Heart left ventricle (tissue), 16 donors: ENCODE data around the gene CHRM5. TPM values are rescaled to one million over a fixed set of nuclear protein-coding genes. Genes with fewer than 3 reads are reported as not detected.
A peak's percentile ranks its signal among the peaks of the same experiment; 100 is the strongest.

ENCODE experiments used
- ATAC-seq, 4 donors: fragments of 200-7000 bp; cut with Tn5 transposase; one replicate each; pipeline ENCODE4 v1.9.1; 2020 to 2022; ENCODE audit warnings: moderate library complexity in 4 of 4, mild to moderate bottlenecking in 3 of 4, moderate number of reproducible peaks in 1 of 4
- DNase-seq, 5 donors: peaks; one replicate each; pipeline ENCODE4 v3.0.0-alpha.2; 2020
- H3K27ac ChIP-seq, 12 donors: fragments of 200-600 bp; sonication (generic) in 4 of 12; one replicate each; pipeline versions ENCODE4 v1.5.0 to v1.8.0; 2016 to 2022; ENCODE audit warnings: mild to moderate bottlenecking in 2 of 12
- H3K27me3 ChIP-seq, 9 donors: fragments of 200-600 bp; sonication (generic) in 2 of 9; one replicate each; pipeline versions ENCODE4 v1.5.1 to v1.8.0; 2016 to 2022; ENCODE audit warnings: mild to moderate bottlenecking in 3 of 9
- H3K36me3 ChIP-seq, 9 donors: fragments of 200-600 bp; sonication (generic) in 2 of 9; one replicate each; pipeline versions ENCODE4 v1.5.0 to v1.8.0; 2018 to 2022; ENCODE audit warnings: mild to moderate bottlenecking in 2 of 9
- H3K4me1 ChIP-seq, 12 donors: fragments of 200-600 bp; sonication (generic) in 4 of 12; one replicate each; pipeline versions ENCODE4 v1.5.0 to v1.8.0; 2016 to 2022; ENCODE audit warnings: mild to moderate bottlenecking in 3 of 12
- H3K4me3 ChIP-seq, 12 donors: fragments of 200-600 bp; sonication (generic) in 4 of 12; one replicate each; pipeline versions ENCODE4 v1.5.0 to v1.8.0; 2017 to 2022; ENCODE audit warnings: mild to moderate bottlenecking in 9 of 12, moderate library complexity in 4 of 12
- H3K9me3 ChIP-seq, 12 donors: fragments of 200-600 bp; sonication (generic) in 4 of 12; one replicate each; pipeline versions ENCODE4 v1.5.0 to v1.8.0; 2016 to 2022; ENCODE audit warnings: mild to moderate bottlenecking in 1 of 12
- POLR2A ChIP-seq, 2 donors: fragments of 450-650 bp; IDR thresholded peaks; one replicate each; pipeline ENCODE4 v1.6.1; 2017; ENCODE audit warnings: antibody characterized with exemption in 2 of 2, mild to moderate bottlenecking in 2 of 2, moderate library complexity in 2 of 2
- WGBS, 4 donors: extraction: QIAGEN DNeasy Blood & Tissue Kit in 2 of 4; methylation state at CpG; one replicate each; pipeline versions ENCODE4 v1.1.5 to v1.1.7; 2013 to 2018; 5-methylcytosine and 5-hydroxymethylcytosine counted together
- intact Hi-C, 10 donors: fragments of 100-400 bp; cut with DNase I; formaldehyde crosslinking; loops; one replicate each; pipeline versions ENCODE4 v1.11.1 to v1.14.2; 2022
- polyA plus RNA-seq, 2 donors: library from polyadenylated mRNA; stranded (reverse); fragments of 200-250 nt; gene quantifications; one replicate each; pipeline ENCODE4 v1.2.3, GENCODE V29; 2013
- total RNA-seq, 9 donors: library from RNA; depleted of rRNA in 2 of 9; stranded (reverse); fragments of >200 nt in 2 of 9; fragmentation: NEBNext Ultra II Directional in 3 of 9; extraction: Animal tissue kit (Norgen Biotek cat#: 25700) in 3 of 9; gene quantifications; one replicate each; pipeline versions ENCODE4 v1.1.0 to v1.2.4, GENCODE V29; 2016 to 2023
- TF ChIP-seq, protein P1 (sequence below), 12 donors: fragments of 200-600 bp; sonication (generic) in 4 of 12; IDR thresholded peaks; one replicate each; pipeline versions ENCODE4 v1.5.0 to v1.8.0; 2018 to 2022; ENCODE audit warnings: antibody characterized with exemption in 12 of 12, mild to moderate bottlenecking in 5 of 12
- donor health status: ischemic (EF 13 %, LVEDD 7.1; RV severe dilation, severe dysfunction).
- donor health status: healthy with polysubstance abuse.
- donor health status: DM: no; HTN: yes; CAD: no.
- donor health status: DM: no; HTN: no; CAD: no.
- donor health status: ischemic (EF 25% LVEDD 6.9; RV normal size, moderate dysfunction).
- donor health status: ischemic (EF 25% LVEDD 5.7; RV mildly dilated, moderate dysfunction).
- donor health status: healthy.
- donor health status: DM: yes; HTN: yes; CAD: no.
- donor health status: ischemic (EF 35%, LVEDD 5.7; RV mildly dilated, moderate dysfunction).
- donor health status: nonischemic (EF 11% LVEDD 7.7; RV severe dilation, severe dysfunction).
- donor health status: DM: yes; HTN: yes; CAD: no.
- donor health status: PGD.
- donor health status: ischemic (EF 29% LVEDD 5.4; RV normal size, mild dysfunction).
- donor health status: nonischemic (EF 23%, LVEDD 6.1; RV moderate dilation, normal function).

The CHRM5 gene
- total and polyA plus RNA-seq, 11 donors: not detected

DNA sequence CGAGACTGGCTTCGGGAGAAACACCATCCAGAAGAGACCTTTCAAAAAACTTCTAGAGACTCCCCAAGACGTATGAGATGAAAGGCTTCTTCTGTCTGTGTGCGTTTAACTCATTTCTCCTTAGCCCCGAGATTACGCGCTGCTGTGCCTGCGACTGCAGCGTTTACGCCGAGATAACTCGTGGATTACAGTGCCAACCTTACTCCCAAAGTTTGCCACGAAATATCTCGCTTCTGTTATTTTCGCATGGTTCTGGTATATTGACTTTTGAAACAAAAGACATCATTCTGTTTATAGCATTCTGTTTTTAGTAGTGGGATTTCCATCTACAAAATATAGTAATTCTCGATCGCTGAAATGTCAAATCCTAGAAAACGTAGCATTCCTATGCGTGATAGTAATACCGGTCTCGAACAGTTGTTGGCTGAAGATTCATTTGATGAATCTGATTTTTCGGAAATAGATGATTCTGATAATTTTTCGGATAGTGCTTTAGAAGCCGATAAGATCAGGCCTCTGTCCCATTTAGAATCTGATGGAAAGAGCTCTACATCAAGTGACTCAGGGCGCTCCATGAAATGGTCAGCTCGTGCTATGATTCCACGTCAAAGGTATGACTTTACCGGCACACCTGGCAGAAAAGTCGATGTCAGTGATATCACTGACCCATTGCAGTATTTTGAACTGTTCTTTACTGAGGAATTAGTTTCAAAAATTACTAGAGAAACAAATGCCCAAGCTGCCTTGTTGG is 134.1 kb downstream of the CHRM5 start:
- WGBS, 4 donors: 24 to 29% (median 26%) methylated on average over 29 of the region's 29 CpGs
- H3K4me3 ChIP-seq: peak overlapping the region; percentile 72 to 95 (median 86)
- TF ChIP-seq, protein P1, sequence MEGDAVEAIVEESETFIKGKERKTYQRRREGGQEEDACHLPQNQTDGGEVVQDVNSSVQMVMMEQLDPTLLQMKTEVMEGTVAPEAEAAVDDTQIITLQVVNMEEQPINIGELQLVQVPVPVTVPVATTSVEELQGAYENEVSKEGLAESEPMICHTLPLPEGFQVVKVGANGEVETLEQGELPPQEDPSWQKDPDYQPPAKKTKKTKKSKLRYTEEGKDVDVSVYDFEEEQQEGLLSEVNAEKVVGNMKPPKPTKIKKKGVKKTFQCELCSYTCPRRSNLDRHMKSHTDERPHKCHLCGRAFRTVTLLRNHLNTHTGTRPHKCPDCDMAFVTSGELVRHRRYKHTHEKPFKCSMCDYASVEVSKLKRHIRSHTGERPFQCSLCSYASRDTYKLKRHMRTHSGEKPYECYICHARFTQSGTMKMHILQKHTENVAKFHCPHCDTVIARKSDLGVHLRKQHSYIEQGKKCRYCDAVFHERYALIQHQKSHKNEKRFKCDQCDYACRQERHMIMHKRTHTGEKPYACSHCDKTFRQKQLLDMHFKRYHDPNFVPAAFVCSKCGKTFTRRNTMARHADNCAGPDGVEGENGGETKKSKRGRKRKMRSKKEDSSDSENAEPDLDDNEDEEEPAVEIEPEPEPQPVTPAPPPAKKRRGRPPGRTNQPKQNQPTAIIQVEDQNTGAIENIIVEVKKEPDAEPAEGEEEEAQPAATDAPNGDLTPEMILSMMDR (IDR thresholded peaks at IDR 0.05): no peak
- TF ChIP-seq POLR2A (IDR thresholded peaks at IDR 0.05): no peak
- no peaks in the 10 kb centered on the region for H3K9me3 ChIP-seq
- H3K27ac ChIP-seq: peak overlapping the region; percentile 4 to 95 (median 88)
- no peak for DNase-seq
- H3K36me3 ChIP-seq: peaks cover 0 to 4% (median 0%) of the 10 kb centered on the region in 9 donors
- intact Hi-C loops: loop anchor here in 8 of 10 donors (5.0 to 10.0 kb wide), 8 partner anchors 68 to 265 kb away; partner anchors contain the start of genes LPCAT4 (in 4 of the 8), KATNBL1 (in 2 of the 8), AVEN (in 1 of the 8) and EMC4 (in 1 of the 8)
- H3K4me1 ChIP-seq: peaks cover 6 to 34% (median 22%) of the 10 kb centered on the region in 12 donors
- H3K27me3 ChIP-seq: no peaks in the 10 kb centered on the region
- peak in 2 of 4 donors; percentile 33 to 36 for ATAC-seq

DNA sequence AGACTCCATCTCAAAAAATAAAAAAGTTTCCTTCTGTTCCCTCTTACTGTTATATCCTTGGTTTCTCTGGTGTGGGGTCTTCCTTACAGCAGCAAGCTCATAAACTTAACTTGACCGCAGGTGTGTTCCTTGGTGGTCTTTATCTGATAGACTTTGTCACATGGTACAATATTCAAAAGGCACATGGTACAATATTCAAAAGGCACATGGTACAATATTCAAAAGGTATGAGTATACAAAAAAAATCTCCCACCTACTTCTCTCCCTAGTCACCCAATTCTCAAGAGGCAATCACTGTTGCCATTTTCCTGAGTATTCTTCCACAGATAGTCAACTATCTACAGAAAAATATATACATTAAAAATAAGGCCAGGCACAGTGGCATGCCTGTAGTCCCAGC is 138.1 kb downstream of the CHRM5 start:
- H3K36me3 ChIP-seq: peaks cover 0 to 4% (median 0%) of the 10 kb centered on the region in 9 donors
- peaks cover 0 to 8% (median 4%) of the 10 kb centered on the region in 12 donors for H3K4me1 ChIP-seq
- no peak overlapping the region for H3K4me3 ChIP-seq
- intact Hi-C loops: loop anchor here in 6 of 10 donors (5.0 to 10.0 kb wide), 4 partner anchors 72 to 258 kb away; partner anchors contain the start of genes LPCAT4 (in 3 of the 6), AVEN (in 1 of the 6), KATNBL1 (in 1 of the 6) and SLC12A6 (in 1 of the 6)
- H3K9me3 ChIP-seq: no peaks in the 10 kb centered on the region
- TF ChIP-seq, protein P1 (IDR thresholded peaks at IDR 0.05): no peak
- TF ChIP-seq POLR2A (IDR thresholded peaks at IDR 0.05): no peak
- ATAC-seq (no peak), DNase-seq (no peak)
- 89 to 95% (median 93%) methylated on average over 1 of the region's 1 CpG for WGBS, 4 donors
- no peak overlapping the region for H3K27ac ChIP-seq
- H3K27me3 ChIP-seq: no peaks in the 10 kb centered on the region

DNA sequence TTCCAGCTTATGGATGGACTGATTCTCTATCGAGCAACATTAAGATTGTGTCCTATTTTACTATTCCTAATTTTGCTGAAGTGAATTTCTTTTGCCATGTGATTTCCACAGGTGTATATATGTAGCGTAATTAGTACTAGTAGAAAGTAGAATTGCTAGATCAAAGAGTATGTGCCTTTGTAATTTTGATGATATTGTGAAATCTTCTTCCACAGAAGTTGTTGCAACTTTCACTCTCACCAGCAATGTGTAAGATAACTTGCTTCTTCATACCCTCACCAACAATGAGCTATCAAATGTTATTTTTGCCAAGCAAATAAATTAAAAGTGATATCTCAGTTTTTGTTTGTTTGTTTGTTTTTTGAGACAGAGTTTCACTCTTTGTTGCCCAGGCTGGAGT is 139.0 kb downstream of the CHRM5 start:
- ATAC-seq (no peak), DNase-seq (no peak)
- Histone ChIP-seq H3K27me3 (no peaks in the 10 kb centered on the region), H3K36me3 (peaks cover 0 to 4% (median 0%) of the 10 kb centered on the region in 9 donors), H3K4me1 (peaks cover 0 to 8% (median 4%) of the 10 kb centered on the region in 12 donors), H3K9me3 (no peaks in the 10 kb centered on the region), H3K27ac (no peak overlapping the region), H3K4me3 (no peak overlapping the region)
- intact Hi-C loops: loop anchor here in 6 of 10 donors (5.0 to 10.0 kb wide), 4 partner anchors 73 to 257 kb away; partner anchors contain the start of genes LPCAT4 (in 3 of the 6), AVEN (in 1 of the 6), KATNBL1 (in 1 of the 6) and SLC12A6 (in 1 of the 6)
- no peak for TF ChIP-seq POLR2A (IDR thresholded peaks at IDR 0.05)
- TF ChIP-seq, protein P1 (IDR thresholded peaks at IDR 0.05): no peak
- 91 to 94% (median 92%) methylated on average over 2 of the region's 2 CpGs for WGBS, 4 donors
